Activated T-helper 1 cell treated with Interleukin-2 at 50 U/mL for 16 hours (primary cell): ENCODE measurements around the gene MAGI2.
"Not testable (repeated sequence)": the region's sequence is repeated elsewhere in the genome, so short reads cannot be mapped to it uniquely, and the experiment has no call there.

Experiments used
- DNase-seq: peaks from one replicate; pipeline ENCODE4 v3.0.0-alpha.2; 2020; ENCODE audit warnings: low read depth

MAGI2 gene

DNA sequence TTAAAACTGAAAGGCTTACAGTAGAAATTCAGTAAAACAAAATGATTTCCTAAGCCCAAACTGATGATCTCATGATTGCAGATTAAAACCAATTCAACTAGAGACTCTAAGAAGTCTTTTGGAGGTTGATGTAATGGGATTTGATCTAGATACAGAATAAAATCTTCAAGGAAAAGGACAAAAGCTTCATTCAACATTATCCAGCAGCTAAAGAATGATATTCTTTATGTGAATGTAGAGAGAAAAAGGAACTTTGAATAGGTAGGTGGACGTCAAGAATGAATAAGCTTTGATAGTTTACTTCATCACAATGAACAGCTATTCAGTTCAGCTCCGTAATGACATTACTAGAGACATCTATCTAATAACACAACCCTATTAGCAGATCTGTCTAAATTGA is 910.5 kb downstream of the MAGI2 start:
- no peak for DNase-seq

- DNase-seq: no peak
These were observed 910.9 kb downstream of the MAGI2 start for GRCh38 chr7:78542541-78542940.

GRCh38 chr7:78539825-78540224 is 913.6 kb downstream of the MAGI2 start:
- no peak for DNase-seq

GRCh38 chr7:78535655-78536054 is 917.8 kb downstream of the MAGI2 start:
- DNase-seq: no peak

DNA sequence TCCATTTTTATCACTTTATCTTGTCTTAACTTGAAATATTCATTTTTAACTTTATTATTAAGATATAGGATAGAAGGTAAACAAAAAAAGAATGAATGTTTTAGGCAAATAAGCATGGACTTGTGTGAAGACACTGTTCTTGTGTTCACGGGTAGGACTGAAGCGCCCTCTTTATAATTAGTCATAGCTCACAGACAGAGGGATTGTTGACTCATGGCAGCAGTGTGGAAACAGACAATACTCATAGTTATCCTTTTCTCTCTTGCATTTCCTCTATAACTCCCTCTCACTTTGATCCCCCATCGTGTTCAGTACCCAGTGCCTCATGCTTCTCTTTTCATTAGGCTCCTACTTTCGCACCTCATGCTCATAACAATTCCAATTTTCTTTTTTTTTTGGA is 923.1 kb downstream of the MAGI2 start:
- no peak for DNase-seq

- DNase-seq: no peak
These were observed 924.1 kb downstream of the MAGI2 start for GRCh38 chr7:78529392-78529791.

- DNase-seq: no peak
These were observed 924.5 kb downstream of the MAGI2 start for GRCh38 chr7:78528964-78529363.

- no peak for DNase-seq
These were observed 929.5 kb downstream of the MAGI2 start for GRCh38 chr7:78523930-78524329.

GRCh38 chr7:78521961-78522360 is 931.5 kb downstream of the MAGI2 start:
- no peak for DNase-seq

DNA sequence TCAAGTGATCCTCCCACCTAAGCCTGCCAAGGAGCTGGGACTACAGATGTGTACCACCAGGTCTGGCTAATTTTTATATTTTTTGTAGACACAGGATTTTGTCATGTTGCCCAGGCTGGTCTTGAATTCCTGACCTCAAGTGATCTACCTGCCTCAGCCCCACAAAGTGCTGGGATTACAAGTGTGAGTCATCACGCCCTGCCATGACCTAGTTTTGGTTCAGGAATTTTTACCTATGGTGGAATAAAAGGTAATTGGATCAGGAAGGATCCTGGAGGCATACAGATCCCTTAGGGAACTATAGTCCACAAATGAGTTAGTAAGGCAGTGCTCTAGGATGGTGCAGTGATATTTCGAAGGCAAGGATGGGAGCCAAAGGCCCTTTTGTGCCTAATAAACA is 937.0 kb downstream of the MAGI2 start:
- no peak for DNase-seq

GRCh38 chr7:78514634-78515033 is 938.8 kb downstream of the MAGI2 start:
- no peak for DNase-seq

DNA sequence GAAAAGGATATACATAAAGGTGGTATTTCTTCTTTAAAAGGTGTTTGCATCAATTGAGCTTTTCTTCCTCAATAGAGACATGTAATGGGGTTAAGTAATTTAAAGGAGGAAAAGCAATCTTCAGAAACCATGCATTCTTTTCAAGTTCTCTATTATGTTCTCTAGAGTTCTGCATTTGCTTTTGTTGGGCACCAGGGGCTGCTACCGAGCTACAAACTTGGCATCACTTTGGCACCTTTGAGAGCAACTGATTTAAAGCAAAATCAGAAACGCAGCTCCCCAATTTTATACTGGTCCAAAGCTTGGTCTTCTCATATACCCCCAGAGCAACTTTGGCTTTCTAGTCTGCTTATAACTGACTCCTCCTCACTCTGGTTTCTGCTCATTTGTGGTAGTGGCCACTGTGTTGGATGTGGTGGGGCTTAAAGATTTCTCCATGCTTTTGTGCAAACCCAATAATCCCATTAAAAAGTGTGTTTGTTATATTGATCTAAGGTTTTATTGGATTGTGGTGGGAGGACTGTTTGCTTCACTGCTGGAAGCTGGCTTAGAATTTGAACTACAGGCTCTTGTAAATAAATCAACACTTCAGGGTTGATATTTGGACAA is 942.8 kb downstream of the MAGI2 start:
- DNase-seq: no peak

GRCh38 chr7:78503301-78503700 is 950.2 kb downstream of the MAGI2 start:
- DNase-seq: not testable (repeated sequence)

- no peak for DNase-seq
These were observed 952.4 kb downstream of the MAGI2 start for GRCh38 chr7:78501064-78501463.

GRCh38 chr7:78499971-78500370 is 953.5 kb downstream of the MAGI2 start:
- DNase-seq: no peak

- DNase-seq: no peak
These were observed 954.2 kb downstream of the MAGI2 start for GRCh38 chr7:78499283-78499682.

DNA sequence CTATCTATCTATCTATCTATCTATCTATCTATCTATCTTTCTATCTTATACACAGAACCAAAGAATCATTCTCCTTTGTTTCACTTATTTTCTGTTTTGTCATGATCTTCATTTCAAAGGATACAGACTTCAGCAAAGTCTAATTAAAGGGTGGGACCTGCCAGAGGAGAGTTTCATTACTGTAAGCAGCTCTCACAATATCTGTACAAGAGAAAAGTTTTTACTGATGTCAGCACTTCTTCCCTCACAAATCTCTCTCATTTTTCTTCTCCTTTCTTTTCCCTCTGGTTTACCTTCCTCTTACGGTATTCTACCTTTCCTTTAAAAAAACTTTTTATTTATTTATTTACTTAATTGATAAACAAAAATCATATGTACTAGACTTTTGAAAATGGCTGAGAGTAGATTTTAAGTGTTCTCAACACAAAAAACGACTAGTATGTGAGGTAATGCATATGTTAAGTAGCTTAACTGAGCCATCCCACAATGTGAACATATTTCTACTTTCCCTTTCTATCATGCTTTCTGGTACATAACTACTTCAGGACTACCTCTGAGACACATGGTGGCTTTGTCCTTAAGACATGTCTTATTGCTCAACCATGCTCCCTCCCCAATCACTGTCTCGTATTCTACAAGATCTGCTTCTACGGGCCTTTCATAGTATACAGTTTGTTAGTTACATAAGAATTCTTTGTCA is 955.6 kb downstream of the MAGI2 start:
- no peak for DNase-seq

- no peak for DNase-seq
These were observed 957.3 kb downstream of the MAGI2 start for GRCh38 chr7:78496096-78496630.

DNA sequence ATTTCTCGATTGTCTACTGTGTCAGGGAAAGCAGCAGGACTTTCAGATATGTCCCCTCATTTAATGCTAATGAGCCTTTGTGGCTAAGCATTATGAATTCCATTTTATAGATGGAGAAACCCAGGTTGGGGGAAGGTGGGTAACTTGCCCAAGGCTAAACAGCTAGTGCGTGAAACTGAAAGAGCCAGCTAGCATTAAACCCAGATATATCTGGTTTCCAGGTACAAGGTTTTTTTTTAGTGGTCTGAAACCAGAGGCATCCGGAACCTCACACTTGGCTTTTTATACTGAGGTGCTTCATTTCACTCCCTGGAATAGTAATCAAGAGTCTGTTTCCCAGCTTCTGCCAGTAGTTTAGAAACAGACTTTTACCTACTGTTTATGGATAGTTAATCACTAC is 960.1 kb downstream of the MAGI2 start:
- DNase-seq: no peak

DNA sequence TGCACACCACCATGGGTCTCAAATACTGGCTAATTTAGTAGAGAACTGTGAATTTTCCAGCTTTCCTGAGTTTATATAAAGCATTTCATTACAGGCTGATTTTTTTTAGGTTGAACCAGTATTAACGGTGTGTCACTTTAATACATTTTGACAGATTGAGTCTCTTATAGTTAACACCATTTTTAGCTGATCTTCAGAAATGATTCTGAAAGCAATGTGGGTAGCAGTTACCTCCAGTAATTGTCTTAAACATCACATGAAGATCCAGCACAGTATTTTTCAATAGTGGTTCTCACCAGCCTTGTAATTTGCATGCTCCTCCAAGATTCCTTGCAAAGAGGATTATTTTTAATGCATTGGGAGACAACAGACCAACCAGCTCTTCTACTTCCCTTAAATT is 961.3 kb downstream of the MAGI2 start:
- no peak for DNase-seq

- no peak for DNase-seq
These were observed 962.9 kb downstream of the MAGI2 start for GRCh38 chr7:78490524-78490923.

GRCh38 chr7:78489476-78490240 is 963.8 kb downstream of the MAGI2 start:
- no peak for DNase-seq

DNA sequence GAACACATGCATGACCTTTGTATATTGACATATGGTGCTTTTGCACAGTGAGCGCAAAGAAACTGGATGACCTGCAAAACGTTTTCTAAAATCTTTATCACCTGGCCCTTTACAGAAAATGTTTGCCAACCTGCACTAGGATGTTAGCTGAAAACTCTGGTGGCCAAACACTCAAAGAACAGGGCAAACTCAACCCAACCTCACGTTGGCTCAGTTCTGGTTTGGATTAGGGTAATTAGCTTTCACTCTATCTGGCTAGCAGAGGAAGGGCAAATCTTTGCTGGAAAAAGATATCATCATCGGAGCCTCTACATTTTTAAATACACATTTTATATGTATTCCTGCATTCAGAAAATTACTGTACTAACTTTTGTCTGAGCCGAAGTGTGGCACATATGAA is 966.0 kb downstream of the MAGI2 start:
- no peak for DNase-seq
